ENCODE results near the gene TUBGCP6.

DNA sequence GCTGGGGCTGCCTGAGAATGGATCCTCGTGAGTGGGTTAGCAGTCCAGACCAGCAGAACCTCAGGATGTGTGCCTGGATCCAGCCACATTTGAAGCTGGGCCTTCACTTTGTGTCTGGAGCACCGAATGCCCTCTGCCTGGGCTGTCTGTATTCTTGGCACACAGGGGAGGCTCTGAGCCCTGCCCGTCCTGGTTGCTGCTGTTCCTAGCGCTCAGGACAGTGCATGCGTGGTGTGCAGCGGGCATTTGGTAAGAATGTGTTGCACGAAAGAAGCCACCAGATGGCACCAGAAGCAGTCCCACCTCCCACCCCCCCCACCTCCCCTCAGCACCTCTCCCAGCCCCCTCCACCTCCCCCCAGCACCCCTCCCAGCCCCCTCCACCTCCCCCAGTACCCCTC is 29.5 kb upstream of the TUBGCP6 start:
- TF ChIP-seq CTCF (IDR thresholded peaks at IDR 0.05) (peak in 1 of 4 experiments; percentile 16), POLR2AphosphoS5 (IDR thresholded peaks at IDR 0.05) (no peak)

Data from prostate gland (tissue), 2 donors.